Esophagus muscularis mucosa (tissue), 4 donors: ENCODE results near the gene OSBPL3. TPM values are rescaled to one million over a fixed set of nuclear protein-coding genes. Genes with fewer than 3 reads are reported as not detected.

Experiments
- DNase-seq: peaks from one replicate; pipeline ENCODE4 v3.0.0-alpha.2; 2017; ENCODE audit errors: extremely low spot score
- H3K27ac ChIP-seq, 4 donors: fragments of 200-600 bp; sonication (generic); replicated peaks in 1 of 4; 1 replicate in 3 of 4; 2 replicates in 1 of 4; pipeline ENCODE4 v1.5.1; 2016 to 2019; ENCODE audit warnings: mild to moderate bottlenecking in 1 of 4
- H3K27me3 ChIP-seq, 4 donors: fragments of 200-600 bp; sonication (generic); one replicate each; pipeline versions ENCODE4 v1.5.1 to v1.6.0; 2016 to 2019
- H3K36me3 ChIP-seq, 4 donors: fragments of 200-600 bp; sonication (generic); one replicate each; pipeline ENCODE4 v1.5.1; 2016 to 2019
- H3K4me1 ChIP-seq, 4 donors: fragments of 200-600 bp; sonication (generic); one replicate each; pipeline ENCODE4 v1.5.1; 2016 to 2019
- H3K4me3 ChIP-seq, 4 donors: fragments of 200-600 bp; sonication (generic); 1 replicate in 2 of 4; 2 replicates in 2 of 4; pipeline ENCODE4 v1.5.1; 2016 to 2019; ENCODE audit warnings: mild to moderate bottlenecking in 4 of 4, moderate library complexity in 1 of 4
- H3K9me3 ChIP-seq, 4 donors: fragments of 200-600 bp; sonication (generic); 1 replicate in 3 of 4; 2 replicates in 1 of 4; pipeline ENCODE4 v1.5.1; 2016 to 2019
- CTCF ChIP-seq, 3 experiments: fragments of 200-600 bp in 2 of 3; fragments of 450-650 bp in 1 of 3; sonication (generic) in 2 of 3; IDR thresholded peaks; one replicate each; pipeline ENCODE4 v1.5.1; 2017 to 2019; ENCODE audit warnings: antibody characterized with exemption in 3 of 3, mild to moderate bottlenecking in 2 of 3, moderate library complexity in 1 of 3
- EP300 ChIP-seq: sonication (generic); formaldehyde crosslinking; IDR thresholded peaks from one replicate; pipeline ENCODE4 v1.6.1; 2017; ENCODE audit warnings: antibody characterized with exemption
- POLR2A ChIP-seq: fragments of 450-650 bp; IDR thresholded peaks from one replicate; pipeline ENCODE4 v1.6.1; 2017; ENCODE audit warnings: antibody characterized with exemption, moderate library complexity, mild to moderate bottlenecking, low read depth
- POLR2AphosphoS5 ChIP-seq, 2 donors: sonication (generic); formaldehyde crosslinking; IDR thresholded peaks; one replicate each; pipeline ENCODE4 v1.6.1; 2017; ENCODE audit warnings: antibody characterized with exemption in 2 of 2
- WGBS: methylation state at CpG from one replicate; pipeline ENCODE4 v1.1.5; 2018; 5-methylcytosine and 5-hydroxymethylcytosine counted together
- intact Hi-C: fragments of 100-400 bp; cut with DNase I; formaldehyde crosslinking; loops from one replicate; pipeline ENCODE4 v1.15.1; 2023
- total RNA-seq, 4 donors: library from RNA; depleted of rRNA; stranded (reverse); fragments of >200 nt; gene quantifications; one replicate each; pipeline versions ENCODE4 v1.1.0 to v1.2.1, GENCODE V29; 2016

The OSBPL3 gene
- total RNA-seq, 4 donors from 2014 or later, result 2.6 to 4.6 (median 3.3) TPM

- H3K9me3 ChIP-seq, result no peaks in the 10 kb centered on the region
- H3K4me3 ChIP-seq, result no peak overlapping the region
- no peaks in the 10 kb centered on the region for H3K36me3 ChIP-seq
- no peaks in the 10 kb centered on the region for H3K27me3 ChIP-seq
- 96% methylated on average over 1 of the region's 1 CpG for WGBS
- intact Hi-C loops, result no loop called here
- H3K4me1 ChIP-seq, result peaks cover 0 to 11% (median 8%) of the 10 kb centered on the region in 4 donors
- TF ChIP-seq POLR2A, result no peak
- TF ChIP-seq POLR2AphosphoS5 (IDR thresholded peaks at IDR 0.05), result no peak
- no peak for TF ChIP-seq CTCF (IDR thresholded peaks at IDR 0.05)
- H3K27ac ChIP-seq, result no peak overlapping the region
- DNase-seq, result no peak
These were observed 94.3 kb downstream of the OSBPL3 start for GRCh38 chr7:24885716-24886115.

GRCh38 chr7:24885305-24885704 is 94.7 kb downstream of the OSBPL3 start:
- Histone ChIP-seq H3K4me1 (peaks cover 0 to 11% (median 8%) of the 10 kb centered on the region in 4 donors), H3K36me3 (no peaks in the 10 kb centered on the region), H3K27ac (no peak overlapping the region), H3K4me3 (no peak overlapping the region), H3K27me3 (no peaks in the 10 kb centered on the region), H3K9me3 (no peaks in the 10 kb centered on the region)
- intact Hi-C loops, result no loop called here
- TF ChIP-seq EP300, result no peak
- no peak for TF ChIP-seq POLR2A
- no peak for TF ChIP-seq POLR2AphosphoS5 (IDR thresholded peaks at IDR 0.05)
- no peak for TF ChIP-seq CTCF (IDR thresholded peaks at IDR 0.05)
- WGBS, result 93% methylated on average over 2 of the region's 2 CpGs
- DNase-seq, result no peak

- Histone ChIP-seq H3K9me3 (no peaks in the 10 kb centered on the region), H3K36me3 (no peaks in the 10 kb centered on the region), H3K27ac (no peak overlapping the region), H3K27me3 (no peaks in the 10 kb centered on the region), H3K4me1 (peaks cover 0 to 11% (median 8%) of the 10 kb centered on the region in 4 donors), H3K4me3 (no peak overlapping the region)
- TF ChIP-seq CTCF (IDR thresholded peaks at IDR 0.05) (no peak), EP300 (no peak), POLR2AphosphoS5 (IDR thresholded peaks at IDR 0.05) (no peak)
- no peak for DNase-seq
- WGBS, result 67% methylated on average over 6 of the region's 6 CpGs
- intact Hi-C loops, result no loop called here
These were observed 95.6 kb downstream of the OSBPL3 start for GRCh38 chr7:24884401-24884800.

GRCh38 chr7:24883622-24884013 is 96.4 kb downstream of the OSBPL3 start:
- no peak for DNase-seq
- WGBS, result 73% methylated on average over 1 of the region's 1 CpG
- H3K4me1 ChIP-seq, result peaks cover 0 to 11% (median 8%) of the 10 kb centered on the region in 4 donors
- H3K27ac ChIP-seq, result no peak overlapping the region
- intact Hi-C loops, result no loop called here
- no peaks in the 10 kb centered on the region for H3K9me3 ChIP-seq
- no peaks in the 10 kb centered on the region for H3K27me3 ChIP-seq
- H3K36me3 ChIP-seq, result no peaks in the 10 kb centered on the region
- TF ChIP-seq POLR2A, result no peak
- no peak for TF ChIP-seq CTCF (IDR thresholded peaks at IDR 0.05)
- no peak for TF ChIP-seq POLR2AphosphoS5 (IDR thresholded peaks at IDR 0.05)
- no peak overlapping the region for H3K4me3 ChIP-seq

GRCh38 chr7:24882989-24883621 is 96.9 kb downstream of the OSBPL3 start:
- 55% methylated on average over 3 of the region's 3 CpGs for WGBS

More at GRCh38 chr7:24882989-24883621, 96.9 kb downstream of the OSBPL3 start:
- no peaks in the 10 kb centered on the region for H3K36me3 ChIP-seq
- intact Hi-C loops, result no loop called here
- H3K27ac ChIP-seq, result peak overlapping the region in 1 of 4 donors; percentile 5
- no peaks in the 10 kb centered on the region for H3K9me3 ChIP-seq
- H3K4me1 ChIP-seq, result peaks cover 0 to 11% (median 8%) of the 10 kb centered on the region in 4 donors
- no peak for DNase-seq
- no peak for TF ChIP-seq POLR2AphosphoS5 (IDR thresholded peaks at IDR 0.05)
- no peak for TF ChIP-seq EP300
- no peak for TF ChIP-seq POLR2A
- no peak for TF ChIP-seq CTCF (IDR thresholded peaks at IDR 0.05)
- H3K27me3 ChIP-seq, result no peaks in the 10 kb centered on the region
- H3K4me3 ChIP-seq, result no peak overlapping the region
